Astrocyte (in vitro differentiated cells and primary cell): ENCODE results near the gene CAV1.

ENCODE experiments used
- EZH2 ChIP-seq: IDR thresholded peaks from 2 replicates; pipeline ENCODE4 v1.6.1; 2012; ENCODE audit warnings: mild to moderate bottlenecking, low read length, inconsistent platforms; ENCODE audit not compliant: insufficient read depth
- TF ChIP-seq, protein P1 (sequence below): IDR thresholded peaks from 2 replicates; pipeline ENCODE4 v1.5.1; 2011; ENCODE audit warnings: low read depth, mild to moderate bottlenecking, inconsistent platforms, low read length, moderate library complexity; ENCODE audit not compliant: insufficient read depth

DNA sequence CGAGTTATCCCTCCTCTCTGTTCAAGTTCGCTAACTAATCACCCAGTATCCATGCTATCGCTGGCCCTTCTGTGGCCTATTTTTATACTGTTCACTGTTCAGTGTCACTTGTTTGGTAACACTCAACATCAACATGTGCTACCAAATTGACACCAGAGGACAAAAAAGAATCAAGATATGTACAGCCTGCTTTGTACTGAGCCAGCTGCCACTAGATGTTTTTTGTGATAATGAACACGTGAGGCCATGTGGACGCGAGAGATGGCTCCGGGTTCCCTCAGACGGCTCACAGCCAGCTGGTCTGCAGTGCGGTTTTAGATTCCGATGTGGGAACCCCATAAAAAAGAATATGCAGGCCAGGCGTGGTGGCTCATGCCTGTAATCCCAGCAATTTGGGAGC, 21.2 kb downstream of the CAV1 start:
- TF ChIP-seq EZH2 = no peak
- TF ChIP-seq, protein P1, sequence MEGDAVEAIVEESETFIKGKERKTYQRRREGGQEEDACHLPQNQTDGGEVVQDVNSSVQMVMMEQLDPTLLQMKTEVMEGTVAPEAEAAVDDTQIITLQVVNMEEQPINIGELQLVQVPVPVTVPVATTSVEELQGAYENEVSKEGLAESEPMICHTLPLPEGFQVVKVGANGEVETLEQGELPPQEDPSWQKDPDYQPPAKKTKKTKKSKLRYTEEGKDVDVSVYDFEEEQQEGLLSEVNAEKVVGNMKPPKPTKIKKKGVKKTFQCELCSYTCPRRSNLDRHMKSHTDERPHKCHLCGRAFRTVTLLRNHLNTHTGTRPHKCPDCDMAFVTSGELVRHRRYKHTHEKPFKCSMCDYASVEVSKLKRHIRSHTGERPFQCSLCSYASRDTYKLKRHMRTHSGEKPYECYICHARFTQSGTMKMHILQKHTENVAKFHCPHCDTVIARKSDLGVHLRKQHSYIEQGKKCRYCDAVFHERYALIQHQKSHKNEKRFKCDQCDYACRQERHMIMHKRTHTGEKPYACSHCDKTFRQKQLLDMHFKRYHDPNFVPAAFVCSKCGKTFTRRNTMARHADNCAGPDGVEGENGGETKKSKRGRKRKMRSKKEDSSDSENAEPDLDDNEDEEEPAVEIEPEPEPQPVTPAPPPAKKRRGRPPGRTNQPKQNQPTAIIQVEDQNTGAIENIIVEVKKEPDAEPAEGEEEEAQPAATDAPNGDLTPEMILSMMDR = no peak
